Upper lobe of right lung (tissue), 1 donor: ENCODE data around the gene PTPRR. TPM values are rescaled to one million over a fixed set of nuclear protein-coding genes. Genes with fewer than 3 reads are reported as not detected.

Source experiments
- ATAC-seq: fragments of 200-7000 bp; cut with Tn5 transposase; one replicate; pipeline ENCODE4 v1.9.1; 2020; ENCODE audit warnings: mild to moderate bottlenecking, moderate library complexity
- DNase-seq: peaks from one replicate; pipeline ENCODE4 v3.0.0-alpha.2; 2020
- H3K27ac ChIP-seq: fragments of 200-600 bp; one replicate; pipeline ENCODE4 v1.8.0; 2022
- H3K27me3 ChIP-seq: fragments of 200-600 bp; one replicate; pipeline ENCODE4 v1.8.0; 2022; ENCODE audit warnings: mild to moderate bottlenecking
- H3K36me3 ChIP-seq: fragments of 200-600 bp; one replicate; pipeline ENCODE4 v1.8.0; 2022
- H3K4me1 ChIP-seq: fragments of 200-600 bp; one replicate; pipeline ENCODE4 v1.8.0; 2022
- H3K4me3 ChIP-seq: fragments of 200-600 bp; one replicate; pipeline ENCODE4 v1.8.0; 2022; ENCODE audit warnings: mild to moderate bottlenecking
- H3K9me3 ChIP-seq: fragments of 200-600 bp; one replicate; pipeline ENCODE4 v1.8.0; 2022
- intact Hi-C: fragments of 100-400 bp; cut with DNase I; formaldehyde crosslinking; loops from one replicate; pipeline ENCODE4 v1.11.0; 2022
- total RNA-seq: library from RNA; stranded (reverse); fragmentation: NEBNext Ultra II Directional; extraction: Animal tissue kit (Norgen Biotek cat#: 25700); gene quantifications from one replicate; pipeline ENCODE4 v1.2.1, GENCODE V29; 2021
- TF ChIP-seq, protein P1 (sequence below): fragments of 200-600 bp; IDR thresholded peaks from one replicate; pipeline ENCODE4 v1.8.0; 2022; ENCODE audit warnings: antibody characterized with exemption
- donor health status: DM: no; HTN: yes; CAD: no; lungs with severe emphysema.

The PTPRR gene
- total RNA-seq, 1 donor from 2014 or later = 5.1 TPM

DNA sequence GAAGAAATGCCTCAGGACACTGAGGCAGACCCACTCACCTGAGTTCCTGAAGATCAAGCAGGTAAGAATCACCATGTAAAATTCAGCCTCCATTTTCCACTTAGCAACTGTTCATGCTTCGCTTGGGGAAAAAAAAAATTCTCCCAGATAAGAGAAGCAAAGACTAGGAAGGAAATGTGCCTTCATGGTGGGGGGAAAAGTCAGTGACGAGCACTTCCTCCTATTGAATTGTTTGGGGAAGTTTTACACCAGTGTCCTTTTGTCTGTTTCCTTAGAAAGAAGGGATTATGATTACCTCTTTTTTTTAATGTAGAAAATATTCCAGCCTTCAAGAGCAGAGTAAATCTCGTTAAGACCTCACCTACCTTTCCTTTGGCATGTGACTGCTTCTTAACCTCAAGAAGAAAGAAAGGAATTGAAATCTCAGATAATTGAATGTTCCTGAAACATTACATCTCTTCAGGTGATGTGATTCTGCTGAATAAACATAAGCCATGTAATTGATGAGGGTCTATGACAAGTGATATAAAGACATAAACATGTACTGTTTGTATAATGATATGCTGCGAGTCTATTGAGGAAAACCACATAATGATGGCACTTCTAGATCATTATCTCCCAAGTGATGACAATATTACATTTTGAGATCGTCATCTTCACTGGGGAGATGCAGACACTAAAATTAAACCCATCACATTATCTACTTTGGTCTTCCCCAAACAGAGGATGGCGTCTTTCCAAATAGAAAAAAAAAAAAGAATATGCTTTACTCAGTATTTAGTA is 283.0 kb downstream of the PTPRR start, which contains the start of gene PTPRB:
TSS of gene PTPRB (minus strand) at position 127 of the 783 bp plus-strand sequence. CDS start at position 93, 34 bp downstream.
- Histone ChIP-seq H3K27ac (peak within 1 kb of the TSS; percentile 74), H3K36me3 (no peaks in the 10 kb centered on the region), H3K4me3 (peak within 1 kb of the TSS; percentile 36), H3K4me1 (no peaks in the 10 kb centered on the region), H3K27me3 (no peaks in the 10 kb centered on the region), H3K9me3 (no peaks in the 10 kb centered on the region)
- intact Hi-C loops = no loop called here
- TF ChIP-seq, protein P1, sequence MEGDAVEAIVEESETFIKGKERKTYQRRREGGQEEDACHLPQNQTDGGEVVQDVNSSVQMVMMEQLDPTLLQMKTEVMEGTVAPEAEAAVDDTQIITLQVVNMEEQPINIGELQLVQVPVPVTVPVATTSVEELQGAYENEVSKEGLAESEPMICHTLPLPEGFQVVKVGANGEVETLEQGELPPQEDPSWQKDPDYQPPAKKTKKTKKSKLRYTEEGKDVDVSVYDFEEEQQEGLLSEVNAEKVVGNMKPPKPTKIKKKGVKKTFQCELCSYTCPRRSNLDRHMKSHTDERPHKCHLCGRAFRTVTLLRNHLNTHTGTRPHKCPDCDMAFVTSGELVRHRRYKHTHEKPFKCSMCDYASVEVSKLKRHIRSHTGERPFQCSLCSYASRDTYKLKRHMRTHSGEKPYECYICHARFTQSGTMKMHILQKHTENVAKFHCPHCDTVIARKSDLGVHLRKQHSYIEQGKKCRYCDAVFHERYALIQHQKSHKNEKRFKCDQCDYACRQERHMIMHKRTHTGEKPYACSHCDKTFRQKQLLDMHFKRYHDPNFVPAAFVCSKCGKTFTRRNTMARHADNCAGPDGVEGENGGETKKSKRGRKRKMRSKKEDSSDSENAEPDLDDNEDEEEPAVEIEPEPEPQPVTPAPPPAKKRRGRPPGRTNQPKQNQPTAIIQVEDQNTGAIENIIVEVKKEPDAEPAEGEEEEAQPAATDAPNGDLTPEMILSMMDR = no peak
- ATAC-seq (no peak), DNase-seq (no peak)

DNA sequence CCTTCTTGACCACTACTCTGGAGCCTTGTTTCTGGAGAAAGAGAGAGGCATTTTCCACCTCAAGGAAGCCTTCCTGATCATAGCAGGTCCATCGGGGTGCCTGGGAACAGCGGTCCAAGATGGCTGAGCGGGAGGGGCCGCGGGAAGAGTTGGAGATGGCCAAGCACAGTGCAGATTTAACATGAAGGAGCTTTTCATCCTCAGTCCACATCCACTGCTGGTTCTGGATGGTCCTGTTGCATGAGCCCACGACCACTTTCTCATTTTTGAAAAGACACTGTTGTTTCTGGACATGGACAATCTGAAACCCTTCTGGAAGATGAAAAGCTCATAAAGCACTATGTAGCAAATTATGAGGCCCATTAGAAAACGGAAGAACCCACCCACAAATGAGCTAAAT is 284.8 kb downstream of the PTPRR start:
- no peaks in the 10 kb centered on the region for H3K9me3 ChIP-seq
- intact Hi-C loops = no loop called here
- DNase-seq (no peak), ATAC-seq (peak; percentile 19)
- H3K36me3 ChIP-seq = no peaks in the 10 kb centered on the region
- peak overlapping the region; percentile 36 for H3K4me3 ChIP-seq
- H3K4me1 ChIP-seq = no peaks in the 10 kb centered on the region
- H3K27ac ChIP-seq = peak overlapping the region; percentile 74
- no peaks in the 10 kb centered on the region for H3K27me3 ChIP-seq
- TF ChIP-seq, protein P1 = no peak

DNA sequence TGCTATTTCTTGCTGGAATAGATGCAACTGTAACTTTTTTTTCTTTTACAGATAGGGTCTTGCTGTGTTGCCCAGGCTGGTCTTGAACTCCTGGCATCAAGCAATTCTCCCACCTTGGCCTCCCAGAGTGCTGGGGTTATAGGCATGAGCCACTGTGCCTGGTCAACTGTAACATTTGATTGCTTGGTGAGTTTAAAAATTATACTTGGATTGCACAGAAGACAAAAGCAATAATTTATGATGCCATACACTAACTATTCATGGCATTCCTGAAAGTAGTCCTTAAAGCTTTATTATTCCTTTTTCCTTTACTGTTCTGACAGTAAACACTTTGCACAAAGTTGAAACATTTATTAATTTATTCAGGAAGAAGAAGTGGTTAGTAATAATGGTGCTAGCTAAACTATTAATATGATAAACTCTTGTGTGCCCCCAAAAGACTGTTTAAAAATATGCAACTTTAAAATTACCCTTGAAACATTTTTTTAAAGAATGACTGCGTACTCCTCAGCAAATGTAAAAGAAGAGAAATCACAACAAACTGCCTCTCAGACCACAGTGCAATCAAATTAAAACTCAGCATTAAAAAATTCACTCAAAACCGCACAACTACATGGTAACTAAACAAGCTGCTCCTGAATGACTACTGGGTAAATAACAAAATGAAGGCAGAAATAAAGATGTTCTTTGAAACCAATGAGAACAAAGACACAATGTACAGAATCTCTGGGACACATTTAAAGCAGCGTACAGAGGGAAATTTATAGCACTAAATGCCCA is 291.6 kb downstream of the PTPRR start:
- Histone ChIP-seq H3K4me1 (no peaks in the 10 kb centered on the region), H3K4me3 (no peak overlapping the region), H3K36me3 (no peaks in the 10 kb centered on the region), H3K27ac (peak overlapping the region; percentile 61), H3K9me3 (no peaks in the 10 kb centered on the region), H3K27me3 (no peaks in the 10 kb centered on the region)
- TF ChIP-seq, protein P1 = no peak
- DNase-seq = no peak
- intact Hi-C loops = no loop called here
- ATAC-seq = no peak

DNA sequence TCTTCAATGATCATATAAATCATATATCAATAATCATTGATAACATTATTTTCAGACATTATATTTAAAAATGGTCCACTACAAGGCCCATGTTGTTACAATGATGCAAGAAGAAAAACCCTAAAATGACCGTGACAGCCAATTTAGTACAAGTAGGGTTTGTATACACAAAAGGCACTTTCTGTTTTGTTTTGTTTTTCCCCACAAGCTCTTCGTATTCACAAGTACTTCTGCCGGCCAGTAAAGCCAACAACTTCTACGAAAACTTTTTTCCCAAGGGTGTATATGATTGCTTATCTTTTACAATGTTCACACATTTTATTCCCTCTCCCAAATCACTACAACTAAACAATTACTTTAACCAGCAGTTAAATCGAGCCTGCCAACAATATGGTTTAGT is 292.9 kb downstream of the PTPRR start:
- Histone ChIP-seq H3K4me3 (peak overlapping the region; percentile 16), H3K27me3 (no peaks in the 10 kb centered on the region), H3K36me3 (no peaks in the 10 kb centered on the region), H3K4me1 (no peaks in the 10 kb centered on the region), H3K9me3 (no peaks in the 10 kb centered on the region), H3K27ac (peak overlapping the region; percentile 61)
- ATAC-seq (no peak), DNase-seq (no peak)
- intact Hi-C loops = no loop called here
- TF ChIP-seq, protein P1 = no peak

DNA sequence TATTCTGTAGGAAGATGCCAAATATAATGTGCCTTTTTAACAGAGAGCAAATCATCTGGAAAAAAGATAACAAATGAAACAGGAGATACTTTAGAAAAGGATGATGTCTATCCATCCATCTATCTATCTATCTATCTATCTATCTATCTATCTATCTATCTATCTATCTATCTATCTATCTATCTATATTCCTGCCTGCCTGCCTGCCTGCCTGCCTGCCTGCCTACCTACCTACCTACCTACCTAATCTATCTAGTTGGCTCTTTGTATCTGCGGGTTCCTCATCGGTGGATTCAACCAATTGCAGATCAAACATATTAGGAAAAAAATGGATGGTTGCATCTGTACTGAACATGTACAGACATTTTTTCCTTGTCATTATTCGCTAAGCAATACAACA is 294.4 kb downstream of the PTPRR start:
- H3K4me1 ChIP-seq = no peaks in the 10 kb centered on the region
- H3K27ac ChIP-seq = no peak overlapping the region
- ATAC-seq (no peak), DNase-seq (no peak)
- no peaks in the 10 kb centered on the region for H3K9me3 ChIP-seq
- no peak overlapping the region for H3K4me3 ChIP-seq
- TF ChIP-seq, protein P1 = no peak
- no peaks in the 10 kb centered on the region for H3K36me3 ChIP-seq
- no peaks in the 10 kb centered on the region for H3K27me3 ChIP-seq
- intact Hi-C loops = no loop called here
